Epithelial cell of esophagus (primary cell): ENCODE results near the gene NOL4L.
"Not testable (repeated sequence)": the region's sequence is repeated elsewhere in the genome, so short reads cannot be mapped to it uniquely, and the experiment has no call there.

Source experiments
- DNase-seq: peaks from one replicate; pipeline ENCODE4 v3.0.0; 2010; ENCODE audit warnings: low read depth
- H3K4me3 ChIP-seq: 2 replicates; pipeline ENCODE4 v1.5.1; 2011; ENCODE audit warnings: mild to moderate bottlenecking, low read length, control low read depth
- CTCF ChIP-seq: IDR thresholded peaks from 2 replicates; pipeline ENCODE4 v1.5.1; 2011; ENCODE audit warnings: low read depth, mild to moderate bottlenecking, low read length, control low read depth, inconsistent platforms; ENCODE audit not compliant: insufficient read depth; ENCODE audit errors: missing control alignments

The NOL4L gene

GRCh38 chr20:32597714-32598113 is 12.6 kb upstream of the NOL4L start:
- TF ChIP-seq CTCF, result no peak
- no peak for DNase-seq

GRCh38 chr20:32596681-32597252 is 11.6 kb upstream of the NOL4L start:
- no peak for TF ChIP-seq CTCF
- no peak for DNase-seq

More at GRCh38 chr20:32597714-32598113, 12.6 kb upstream of the NOL4L start:
- no peak overlapping the region for H3K4me3 ChIP-seq

GRCh38 chr20:32595143-32595542 is 10.0 kb upstream of the NOL4L start:
- TF ChIP-seq CTCF, result no peak
- no peak for DNase-seq
- H3K4me3 ChIP-seq, result no peak overlapping the region

More at GRCh38 chr20:32596681-32597252, 11.6 kb upstream of the NOL4L start:
- H3K4me3 ChIP-seq, result no peak overlapping the region

GRCh38 chr20:32594669-32595068 is 9.5 kb upstream of the NOL4L start:
- DNase-seq, H3K4me3 ChIP-seq: not testable (repeated sequence)

GRCh38 chr20:32594204-32594603 is 9.1 kb upstream of the NOL4L start:
- DNase-seq, result no peak
- TF ChIP-seq CTCF, result no peak

GRCh38 chr20:32592616-32593015 is 7.5 kb upstream of the NOL4L start:
- not testable (repeated sequence) for DNase-seq, H3K4me3 ChIP-seq

More at GRCh38 chr20:32594204-32594603, 9.1 kb upstream of the NOL4L start:
- no peak overlapping the region for H3K4me3 ChIP-seq

- no peak overlapping the region for H3K4me3 ChIP-seq
- TF ChIP-seq CTCF, result no peak
- no peak for DNase-seq
Measured at GRCh38 chr20:32592022-32592421, 6.9 kb upstream of the NOL4L start.

- no peak overlapping the region for H3K4me3 ChIP-seq
- no peak for TF ChIP-seq CTCF
- no peak for DNase-seq
Measured at GRCh38 chr20:32589769-32590168, 4.6 kb upstream of the NOL4L start.
